ENCODE results near the gene GSTA2. TPM values are rescaled to one million over a fixed set of nuclear protein-coding genes. Genes with fewer than 3 reads are reported as not detected.

Gene GSTA2
- total RNA-seq, 1 experiment from 2014 or later, result not detected

DNA sequence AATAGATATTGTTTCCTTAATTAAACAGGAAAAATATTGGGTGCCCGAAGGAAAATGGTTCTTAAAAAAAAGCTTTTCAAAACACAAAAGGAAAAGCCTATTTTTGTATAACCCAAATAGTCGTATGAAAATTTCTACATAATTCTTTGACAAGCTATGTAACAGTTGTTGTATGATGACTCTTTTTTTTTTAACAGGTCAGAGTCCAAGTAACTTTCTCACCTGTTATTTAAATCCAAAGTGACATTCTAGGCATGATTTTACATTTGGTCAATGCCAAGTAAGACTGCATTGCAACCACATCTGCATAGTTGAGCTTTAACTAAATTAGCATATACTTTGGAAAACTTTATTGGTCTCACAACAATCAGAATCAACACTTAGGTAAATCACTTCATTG lies 24.1 kb downstream of the GSTA2 start:
- Histone ChIP-seq H3K9me3 (ENCODE audit: low read length) (no peaks in the 10 kb centered on the region), H3K27ac (ENCODE audit: low read length) (no peak overlapping the region), H3K4me2 (ENCODE audit: low read depth, low read length, poor library complexity, severe bottlenecking) (no peak overlapping the region), H2AFZ (ENCODE audit: low read length) (no peak overlapping the region; the same call in 1 of the 2 replicates), H3K4me3 (ENCODE audit: low read length) (no peak overlapping the region), H4K20me1 (ENCODE audit: insufficient read depth, low read depth, low read length) (no peaks in the 10 kb centered on the region), H3K4me1 (ENCODE audit: low read length) (peaks cover 30% of the 10 kb centered on the region), H3K9ac (ENCODE audit: low read length) (no peak overlapping the region), H3K79me2 (ENCODE audit: low read length) (no peaks in the 10 kb centered on the region), H3K9me2 (replicated peaks; ENCODE audit: insufficient read depth, low read length) (no peaks in the 10 kb centered on the region), H3K36me3 (ENCODE audit: insufficient read depth, low read length) (no peaks in the 10 kb centered on the region), H3K27me3 (ENCODE audit: low read length) (no peaks in the 10 kb centered on the region)
- no peak for DNase-seq

DNA sequence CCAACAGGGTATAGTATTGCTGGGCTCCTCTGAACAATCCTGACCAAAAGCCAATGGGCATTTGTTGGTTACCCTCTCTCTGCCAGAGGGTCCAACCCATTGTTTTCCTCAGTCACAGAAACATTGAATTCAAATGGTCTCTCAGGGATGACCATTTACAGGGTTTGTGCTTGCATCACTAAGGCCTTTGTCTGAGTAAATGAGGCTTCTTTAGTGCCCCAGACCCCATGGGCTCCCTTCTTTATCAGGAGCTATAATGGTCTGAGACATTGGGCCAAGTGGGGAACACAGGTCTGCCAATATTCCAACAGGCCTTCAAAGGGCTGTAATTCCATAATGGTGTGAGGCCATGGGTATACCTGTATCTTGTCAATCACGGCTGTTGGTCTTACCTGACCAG lies 27.1 kb downstream of the GSTA2 start:
- H3K4me3 ChIP-seq (ENCODE audit: low read length), result no peak overlapping the region
- peaks cover 35% of the 10 kb centered on the region for H3K4me1 ChIP-seq (ENCODE audit: low read length)
- H3K79me2 ChIP-seq (ENCODE audit: low read length), result no peaks in the 10 kb centered on the region
- no peaks in the 10 kb centered on the region for H3K36me3 ChIP-seq (ENCODE audit: insufficient read depth, low read length)
- H4K20me1 ChIP-seq (ENCODE audit: insufficient read depth, low read depth, low read length), result no peaks in the 10 kb centered on the region
- no peak for DNase-seq
- no peaks in the 10 kb centered on the region for H3K9me3 ChIP-seq (ENCODE audit: low read length)
- no peak overlapping the region for H3K4me2 ChIP-seq (ENCODE audit: low read depth, low read length, poor library complexity, severe bottlenecking)
- no peak overlapping the region for H3K27ac ChIP-seq (ENCODE audit: low read length)
- no peaks in the 10 kb centered on the region for H3K9me2 ChIP-seq (replicated peaks; ENCODE audit: insufficient read depth, low read length)
- no peaks in the 10 kb centered on the region for H3K27me3 ChIP-seq (ENCODE audit: low read length)
- no peak overlapping the region for H3K9ac ChIP-seq (ENCODE audit: low read length)
- no peak overlapping the region for H2AFZ ChIP-seq (ENCODE audit: low read length)

DNA sequence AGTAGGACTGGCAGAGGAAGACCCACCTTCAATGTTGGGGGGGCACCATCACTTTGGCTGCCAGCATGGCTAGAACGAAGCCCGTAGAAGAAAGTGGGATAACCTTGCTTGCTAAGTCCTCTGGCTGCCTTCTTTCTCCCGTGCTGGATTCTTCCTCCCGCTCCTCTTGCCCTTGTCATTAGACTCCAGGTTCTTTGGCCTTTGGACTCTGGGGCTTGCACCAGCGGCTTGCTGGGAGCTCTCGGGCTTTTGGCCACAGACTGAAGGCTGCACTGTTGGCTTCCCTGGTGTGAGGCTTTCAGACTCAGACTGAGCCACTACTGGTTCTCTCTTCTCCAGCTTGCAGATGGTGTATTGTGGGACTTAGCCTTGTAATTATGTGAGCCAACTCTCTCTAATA lies 28.2 kb downstream of the GSTA2 start:
- peaks cover 33% of the 10 kb centered on the region for H3K4me1 ChIP-seq (ENCODE audit: low read length)
- DNase-seq, result no peak
- H3K4me2 ChIP-seq (ENCODE audit: low read depth, low read length, poor library complexity, severe bottlenecking), result no peak overlapping the region

DNA sequence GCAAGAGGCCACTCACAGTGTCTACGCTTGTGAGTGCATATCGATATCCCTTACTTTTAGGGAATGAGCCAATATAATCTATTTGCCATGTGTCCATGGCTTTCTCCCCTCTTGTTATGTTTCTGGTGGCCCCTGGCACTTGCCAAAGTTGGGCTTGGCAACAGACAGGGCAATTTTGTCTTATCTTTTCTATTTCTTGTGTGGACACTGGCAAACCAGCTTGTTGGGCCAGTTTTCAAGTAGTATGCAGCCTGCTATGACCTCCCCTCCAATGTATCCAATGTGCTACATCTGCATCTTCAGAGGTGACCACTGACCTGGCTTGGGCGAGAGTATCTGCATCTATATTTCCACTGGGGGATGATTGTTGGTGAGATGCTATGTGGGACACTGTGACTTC lies 29.2 kb downstream of the GSTA2 start:
- Histone ChIP-seq H3K4me2 (ENCODE audit: low read depth, low read length, poor library complexity, severe bottlenecking) (no peak overlapping the region), H3K27me3 (ENCODE audit: low read length) (no peaks in the 10 kb centered on the region), H3K9ac (ENCODE audit: low read length) (no peak overlapping the region), H4K20me1 (ENCODE audit: insufficient read depth, low read depth, low read length) (no peaks in the 10 kb centered on the region), H3K79me2 (ENCODE audit: low read length) (no peaks in the 10 kb centered on the region), H3K9me3 (ENCODE audit: low read length) (no peaks in the 10 kb centered on the region), H3K9me2 (replicated peaks; ENCODE audit: insufficient read depth, low read length) (no peaks in the 10 kb centered on the region), H3K36me3 (ENCODE audit: insufficient read depth, low read length) (no peaks in the 10 kb centered on the region), H3K4me1 (ENCODE audit: low read length) (peaks cover 32% of the 10 kb centered on the region), H3K27ac (ENCODE audit: low read length) (no peak overlapping the region), H2AFZ (ENCODE audit: low read length) (no peak overlapping the region), H3K4me3 (ENCODE audit: low read length) (no peak overlapping the region)
- DNase-seq, result no peak

More for the DNA sequence above, 28.2 kb downstream of the GSTA2 start:
- H2AFZ ChIP-seq (ENCODE audit: low read length), result no peak overlapping the region
- no peaks in the 10 kb centered on the region for H3K79me2 ChIP-seq (ENCODE audit: low read length)
- H3K9me3 ChIP-seq (ENCODE audit: low read length), result no peaks in the 10 kb centered on the region
- H3K27ac ChIP-seq (ENCODE audit: low read length), result no peak overlapping the region
- no peak overlapping the region for H3K4me3 ChIP-seq (ENCODE audit: low read length)
- no peaks in the 10 kb centered on the region for H4K20me1 ChIP-seq (ENCODE audit: insufficient read depth, low read depth, low read length)
- no peaks in the 10 kb centered on the region for H3K36me3 ChIP-seq (ENCODE audit: insufficient read depth, low read length)
- no peaks in the 10 kb centered on the region for H3K9me2 ChIP-seq (replicated peaks; ENCODE audit: insufficient read depth, low read length)
- no peak overlapping the region for H3K9ac ChIP-seq (ENCODE audit: low read length)
- H3K27me3 ChIP-seq (ENCODE audit: low read length), result no peaks in the 10 kb centered on the region

DNA sequence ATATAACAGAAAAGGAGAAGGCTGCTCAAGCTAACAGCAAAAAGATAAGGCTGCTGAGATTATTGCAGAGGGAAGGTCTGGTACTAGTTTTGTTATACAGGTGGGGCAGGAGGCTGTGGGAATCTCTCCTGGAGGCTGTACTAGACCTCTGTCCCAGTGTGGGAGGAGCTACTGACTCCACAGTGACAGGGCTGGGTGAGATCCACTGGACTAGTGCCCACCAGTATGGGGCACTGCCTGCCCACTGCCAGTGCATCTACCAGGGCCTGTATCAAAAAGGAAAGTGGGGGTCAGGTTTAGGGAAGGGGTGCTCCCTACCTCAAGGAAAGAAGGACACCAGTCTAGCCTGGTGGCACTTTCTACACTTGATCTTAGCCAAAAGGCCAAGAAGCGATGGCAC lies 30.1 kb downstream of the GSTA2 start:
- no peaks in the 10 kb centered on the region for H3K9me3 ChIP-seq (ENCODE audit: low read length)
- no peak overlapping the region for H3K4me3 ChIP-seq (ENCODE audit: low read length)
- H3K79me2 ChIP-seq (ENCODE audit: low read length), result no peaks in the 10 kb centered on the region
- H4K20me1 ChIP-seq (ENCODE audit: insufficient read depth, low read depth, low read length), result no peaks in the 10 kb centered on the region
- H3K9ac ChIP-seq (ENCODE audit: low read length), result no peak overlapping the region
- no peak for DNase-seq
- H3K27ac ChIP-seq (ENCODE audit: low read length), result no peak overlapping the region
- no peaks in the 10 kb centered on the region for H3K9me2 ChIP-seq (replicated peaks; ENCODE audit: insufficient read depth, low read length)
- no peaks in the 10 kb centered on the region for H3K27me3 ChIP-seq (ENCODE audit: low read length)
- no peak overlapping the region for H3K4me2 ChIP-seq (ENCODE audit: low read depth, low read length, poor library complexity, severe bottlenecking)
- no peaks in the 10 kb centered on the region for H3K36me3 ChIP-seq (ENCODE audit: insufficient read depth, low read length)
- H2AFZ ChIP-seq (ENCODE audit: low read length), result no peak overlapping the region
- peaks cover 38% of the 10 kb centered on the region for H3K4me1 ChIP-seq (ENCODE audit: low read length)

DNA sequence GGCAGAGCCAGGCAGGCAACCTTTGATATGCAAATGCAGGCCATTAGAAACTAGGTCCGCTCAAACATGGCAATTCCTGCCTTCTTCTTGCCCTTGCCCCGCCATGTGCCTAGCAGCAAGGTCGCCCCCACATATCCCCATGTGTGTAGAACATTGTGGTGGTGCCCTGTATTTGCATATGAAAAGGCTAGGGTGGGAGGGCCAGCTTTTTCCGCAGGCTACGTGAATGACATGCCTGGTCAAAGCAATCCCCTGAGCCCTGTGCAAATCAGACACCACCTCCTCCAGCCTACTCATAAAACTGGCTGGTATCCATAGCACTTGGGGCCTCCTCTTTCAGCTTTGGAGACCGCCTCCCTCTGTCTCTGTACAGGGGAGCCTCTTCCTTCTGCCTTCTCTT lies 31.6 kb downstream of the GSTA2 start:
- H2AFZ ChIP-seq (ENCODE audit: low read length), result no peak overlapping the region
- peak overlapping the region; percentile 61 for H3K27ac ChIP-seq (ENCODE audit: low read length)
- H3K4me2 ChIP-seq (ENCODE audit: low read depth, low read length, poor library complexity, severe bottlenecking), result peak overlapping the region; percentile 45
- H3K4me3 ChIP-seq (ENCODE audit: low read length), result no peak overlapping the region
- DNase-seq, result peak; percentile 83
- no peaks in the 10 kb centered on the region for H3K9me2 ChIP-seq (replicated peaks; ENCODE audit: insufficient read depth, low read length)
- H3K9ac ChIP-seq (ENCODE audit: low read length), result no peak overlapping the region
- H3K79me2 ChIP-seq (ENCODE audit: low read length), result no peaks in the 10 kb centered on the region
- H3K36me3 ChIP-seq (ENCODE audit: insufficient read depth, low read length), result no peaks in the 10 kb centered on the region
- H3K27me3 ChIP-seq (ENCODE audit: low read length), result no peaks in the 10 kb centered on the region
- no peaks in the 10 kb centered on the region for H3K9me3 ChIP-seq (ENCODE audit: low read length)
- peaks cover 52% of the 10 kb centered on the region for H3K4me1 ChIP-seq (ENCODE audit: low read length)
- no peaks in the 10 kb centered on the region for H4K20me1 ChIP-seq (ENCODE audit: insufficient read depth, low read depth, low read length)

DNA sequence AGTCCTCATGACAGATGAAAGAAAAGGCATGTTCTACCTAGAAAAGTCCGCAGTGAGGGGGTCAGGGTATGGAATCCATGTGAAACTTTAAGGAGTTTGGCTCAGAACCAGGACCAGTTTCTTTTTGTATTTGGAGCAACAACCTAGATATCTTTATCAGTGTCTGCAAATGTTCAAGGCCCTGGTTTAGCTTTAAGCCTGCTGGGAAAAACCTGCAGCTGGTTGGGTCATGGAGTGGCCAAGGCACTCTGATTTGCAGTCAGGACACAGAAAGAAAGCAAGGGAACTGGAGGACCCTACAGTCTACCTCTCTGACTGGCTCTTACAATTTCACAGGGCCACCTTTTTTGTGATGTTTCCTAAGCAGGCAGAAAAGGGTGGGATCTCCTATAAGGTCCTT lies 33.7 kb downstream of the GSTA2 start:
- no peak overlapping the region for H3K4me3 ChIP-seq (ENCODE audit: low read length)
- DNase-seq, result no peak
- no peak overlapping the region for H3K9ac ChIP-seq (ENCODE audit: low read length)
- H3K79me2 ChIP-seq (ENCODE audit: low read length), result no peaks in the 10 kb centered on the region
- H3K9me3 ChIP-seq (ENCODE audit: low read length), result no peaks in the 10 kb centered on the region
- H3K4me1 ChIP-seq (ENCODE audit: low read length), result peaks cover 72% of the 10 kb centered on the region
- H4K20me1 ChIP-seq (ENCODE audit: insufficient read depth, low read depth, low read length), result no peaks in the 10 kb centered on the region
- H3K4me2 ChIP-seq (ENCODE audit: low read depth, low read length, poor library complexity, severe bottlenecking), result no peak overlapping the region
- no peak overlapping the region for H3K27ac ChIP-seq (ENCODE audit: low read length)
- H3K27me3 ChIP-seq (ENCODE audit: low read length), result no peaks in the 10 kb centered on the region
- no peaks in the 10 kb centered on the region for H3K9me2 ChIP-seq (replicated peaks; ENCODE audit: insufficient read depth, low read length)
- no peaks in the 10 kb centered on the region for H3K36me3 ChIP-seq (ENCODE audit: insufficient read depth, low read length)
- no peak overlapping the region for H2AFZ ChIP-seq (ENCODE audit: low read length)

DNA sequence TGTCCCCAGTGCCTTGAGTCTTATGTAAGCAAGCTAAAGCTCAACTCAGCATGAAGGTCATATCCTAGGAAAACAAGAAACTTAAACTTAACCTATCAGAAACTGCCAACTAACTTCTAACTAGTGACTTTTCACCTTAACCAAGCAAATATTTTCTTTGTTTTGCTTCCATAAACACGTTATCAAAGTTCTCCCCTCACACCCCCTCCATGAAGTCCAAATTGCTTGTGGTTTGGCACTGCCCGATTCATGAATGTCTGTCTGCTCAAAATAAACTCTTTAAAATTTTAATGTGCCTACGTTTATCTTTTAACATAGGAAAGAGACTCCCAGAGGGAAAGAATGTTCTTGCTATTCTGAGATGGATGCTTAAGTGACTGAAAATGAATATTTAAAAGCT lies 34.9 kb downstream of the GSTA2 start:
- Histone ChIP-seq H3K27ac (ENCODE audit: low read length) (no peak overlapping the region), H3K4me2 (ENCODE audit: low read depth, low read length, poor library complexity, severe bottlenecking) (no peak overlapping the region), H3K79me2 (ENCODE audit: low read length) (no peaks in the 10 kb centered on the region), H2AFZ (ENCODE audit: low read length) (no peak overlapping the region), H4K20me1 (ENCODE audit: insufficient read depth, low read depth, low read length) (no peaks in the 10 kb centered on the region), H3K4me1 (ENCODE audit: low read length) (peaks cover 78% of the 10 kb centered on the region), H3K9me2 (replicated peaks; ENCODE audit: insufficient read depth, low read length) (no peaks in the 10 kb centered on the region), H3K4me3 (ENCODE audit: low read length) (no peak overlapping the region), H3K9me3 (ENCODE audit: low read length) (no peaks in the 10 kb centered on the region), H3K9ac (ENCODE audit: low read length) (no peak overlapping the region), H3K27me3 (ENCODE audit: low read length) (no peaks in the 10 kb centered on the region), H3K36me3 (ENCODE audit: insufficient read depth, low read length) (no peaks in the 10 kb centered on the region)
- peak; percentile 34 for DNase-seq

DNA sequence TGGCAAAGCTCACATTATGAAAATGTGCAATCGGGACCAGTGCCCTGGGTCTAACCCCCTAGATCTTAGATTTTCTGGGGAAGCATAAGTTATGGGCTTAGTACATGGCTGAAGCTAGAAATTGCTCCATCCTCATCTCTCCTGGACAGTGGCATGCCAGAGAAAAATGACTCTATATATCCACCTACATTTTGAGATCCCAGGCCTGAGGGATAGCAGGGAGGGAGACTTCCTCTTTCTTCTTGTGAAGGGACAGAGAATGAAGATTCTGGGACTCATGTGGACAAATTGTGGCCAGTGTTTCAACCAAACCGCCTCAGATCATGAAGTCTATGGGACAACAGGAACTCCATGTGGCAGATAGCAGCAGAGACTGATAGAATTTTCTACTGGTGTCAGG lies 35.4 kb downstream of the GSTA2 start:
- Histone ChIP-seq H3K9me3 (ENCODE audit: low read length) (no peaks in the 10 kb centered on the region), H3K4me3 (ENCODE audit: low read length) (no peak overlapping the region), H3K36me3 (ENCODE audit: insufficient read depth, low read length) (no peaks in the 10 kb centered on the region), H3K27me3 (ENCODE audit: low read length) (no peaks in the 10 kb centered on the region), H3K4me2 (ENCODE audit: low read depth, low read length, poor library complexity, severe bottlenecking) (peak overlapping the region; percentile 38), H3K9me2 (replicated peaks; ENCODE audit: insufficient read depth, low read length) (no peaks in the 10 kb centered on the region), H4K20me1 (ENCODE audit: insufficient read depth, low read depth, low read length) (no peaks in the 10 kb centered on the region), H3K4me1 (ENCODE audit: low read length) (peaks cover 78% of the 10 kb centered on the region), H2AFZ (ENCODE audit: low read length) (no peak overlapping the region), H3K9ac (ENCODE audit: low read length) (no peak overlapping the region), H3K27ac (ENCODE audit: low read length) (peak overlapping the region; percentile 60; the same call in 1 of the 2 replicates), H3K79me2 (ENCODE audit: low read length) (no peaks in the 10 kb centered on the region)
- DNase-seq, result no peak
